Rectal smooth muscle tissue (tissue), 1 donor: ENCODE results near the gene PLCL1.
"Not testable (repeated sequence)": the region's sequence is repeated elsewhere in the genome, so short reads cannot be mapped to it uniquely, and the experiment has no call there.

Experiments used
- H3K27ac ChIP-seq: one replicate; pipeline ENCODE4 v1.7.0; 2013; ENCODE audit warnings: low read depth, low read length, inconsistent platforms
- H3K27me3 ChIP-seq: one replicate; pipeline ENCODE4 v1.7.0; 2013; ENCODE audit warnings: low read length; ENCODE audit not compliant: control insufficient read depth, insufficient read depth
- H3K36me3 ChIP-seq: one replicate; pipeline ENCODE4 v1.7.0; 2013; ENCODE audit warnings: low read length; ENCODE audit not compliant: control insufficient read depth, insufficient read depth
- H3K4me1 ChIP-seq: one replicate; pipeline ENCODE4 v1.7.0; 2013; ENCODE audit warnings: low read length; ENCODE audit not compliant: control insufficient read depth, insufficient read depth
- H3K4me3 ChIP-seq: one replicate; pipeline ENCODE4 v1.7.0; 2013; ENCODE audit warnings: low read length
- H3K9ac ChIP-seq: one replicate; pipeline ENCODE4 v1.7.0; 2013; ENCODE audit warnings: low read length

The PLCL1 gene

GRCh38 chr2:198177040-198177439, 372.6 kb downstream of the PLCL1 start:
- no peak overlapping the region for H3K9ac ChIP-seq

GRCh38 chr2:198178766-198179165, 374.4 kb downstream of the PLCL1 start:
- Histone ChIP-seq H3K4me1 (no peaks in the 10 kb centered on the region), H3K27ac (no peak overlapping the region), H3K36me3 (no peaks in the 10 kb centered on the region), H3K4me3 (no peak overlapping the region), H3K9ac (no peak overlapping the region), H3K27me3 (no peaks in the 10 kb centered on the region)

More at GRCh38 chr2:198177040-198177439, 372.6 kb downstream of the PLCL1 start:
- Histone ChIP-seq H3K27ac (no peak overlapping the region), H3K4me3 (no peak overlapping the region), H3K27me3 (no peaks in the 10 kb centered on the region), H3K4me1 (no peaks in the 10 kb centered on the region), H3K36me3 (no peaks in the 10 kb centered on the region)

DNA sequence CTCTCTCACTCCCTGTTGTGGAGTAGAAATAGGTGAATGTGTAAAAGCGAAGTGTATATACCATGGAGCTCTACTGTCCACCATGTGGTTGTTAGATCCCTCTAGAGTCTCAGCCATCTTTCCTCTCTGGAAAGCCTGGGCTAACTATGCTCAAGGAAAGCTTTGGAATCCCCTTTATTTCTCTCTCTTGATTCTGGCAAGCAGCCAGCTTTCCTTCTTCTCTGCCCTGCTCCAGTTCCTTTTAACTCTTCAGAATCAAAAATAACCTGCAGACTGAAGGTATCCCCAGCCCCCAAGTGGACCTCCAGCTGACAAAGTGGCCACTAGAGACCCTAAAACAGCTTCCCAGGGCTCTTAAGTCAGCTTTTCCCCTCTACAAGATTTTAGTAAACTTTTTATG, 381.9 kb downstream of the PLCL1 start:
- Histone ChIP-seq H3K9ac (no peak overlapping the region), H3K4me1 (no peaks in the 10 kb centered on the region), H3K4me3 (no peak overlapping the region), H3K27ac (no peak overlapping the region), H3K27me3 (no peaks in the 10 kb centered on the region), H3K36me3 (no peaks in the 10 kb centered on the region)

- Histone ChIP-seq H3K27ac (no peak overlapping the region), H3K4me1 (no peaks in the 10 kb centered on the region), H3K4me3 (no peak overlapping the region), H3K36me3 (no peaks in the 10 kb centered on the region), H3K27me3 (no peaks in the 10 kb centered on the region), H3K9ac (no peak overlapping the region)
Observed at GRCh38 chr2:198187841-198188240, 383.4 kb downstream of the PLCL1 start.

GRCh38 chr2:198188982-198189381, 384.6 kb downstream of the PLCL1 start:
- no peak overlapping the region for H3K27ac ChIP-seq
- no peaks in the 10 kb centered on the region for H3K4me1 ChIP-seq
- no peaks in the 10 kb centered on the region for H3K27me3 ChIP-seq
- H3K4me3 ChIP-seq = no peak overlapping the region
- no peaks in the 10 kb centered on the region for H3K36me3 ChIP-seq
- H3K9ac ChIP-seq = no peak overlapping the region

DNA sequence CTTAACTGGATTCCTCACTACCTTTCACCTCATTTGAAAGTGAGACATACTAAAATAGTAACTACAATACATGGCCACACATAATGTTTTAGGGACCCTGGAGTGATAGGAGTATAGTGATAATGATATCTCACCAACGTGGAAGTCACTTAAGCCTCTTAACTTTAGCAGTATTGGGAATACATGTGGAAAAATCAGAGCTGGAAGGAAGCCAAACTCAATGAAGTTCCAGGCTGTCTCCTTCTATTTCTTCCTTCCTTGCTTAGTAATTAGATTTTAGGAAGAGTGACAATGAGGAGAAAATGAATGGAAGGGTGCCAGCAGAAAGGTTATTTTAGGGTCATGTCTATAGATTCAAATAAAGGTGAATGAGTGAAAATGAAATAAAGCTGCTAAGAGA, 387.3 kb downstream of the PLCL1 start:
- Histone ChIP-seq H3K9ac (no peak overlapping the region), H3K4me1 (no peaks in the 10 kb centered on the region), H3K27ac (no peak overlapping the region), H3K4me3 (no peak overlapping the region), H3K27me3 (no peaks in the 10 kb centered on the region), H3K36me3 (no peaks in the 10 kb centered on the region)

DNA sequence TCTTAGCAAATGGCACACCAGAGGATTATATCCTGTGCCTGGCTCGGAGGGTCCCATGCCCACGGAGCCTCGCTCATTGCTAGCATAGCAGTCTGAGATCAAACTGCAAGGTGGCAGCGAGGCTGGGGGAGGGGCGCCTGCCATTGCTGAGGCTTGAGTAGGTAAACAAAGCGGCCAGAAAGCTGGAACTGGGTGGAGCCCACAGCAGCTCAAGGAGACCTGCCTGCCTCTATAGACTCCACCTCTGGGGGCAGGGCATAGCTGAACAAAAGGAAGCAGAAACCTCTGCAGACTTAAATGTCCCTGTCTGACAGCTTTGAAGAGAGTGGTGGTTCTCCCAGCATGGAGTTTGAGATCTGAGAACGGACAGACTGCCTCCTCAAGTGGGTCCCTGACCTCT, 392.2 kb downstream of the PLCL1 start:
- H3K9ac ChIP-seq = not testable (repeated sequence)

More for the DNA sequence above, 392.2 kb downstream of the PLCL1 start:
- H3K27ac ChIP-seq, H3K36me3 ChIP-seq, H3K27me3 ChIP-seq, H3K4me1 ChIP-seq, H3K4me3 ChIP-seq: not testable (repeated sequence)
